ENCODE measurements around the gene MOB2. TPM values are rescaled to one million over a fixed set of nuclear protein-coding genes. Genes with fewer than 3 reads are reported as not detected.

The MOB2 gene
- total and polyA plus RNA-seq, 7 experiments from 2014 or later = 37.6 to 59.8 (median 51.2) TPM

GRCh38 chr11:1461826-1462697, 24.5 kb downstream of the MOB2 start:
- no peak overlapping the region for H3K4me3 Mint-ChIP-seq
- Histone ChIP-seq H3K4me3 (ENCODE audit: low read length) (no peak overlapping the region), H3K27me3 (ENCODE audit: control insufficient read depth in 2 of 2, insufficient read depth in 2 of 2, low read length in 2 of 2) (no peaks in the 10 kb centered on the region), H3K4me1 (ENCODE audit: control insufficient read depth in 2 of 2, insufficient read depth in 2 of 2, low read length in 2 of 2) (no peaks in the 10 kb centered on the region), H3K9me3 (ENCODE audit: control insufficient read depth in 2 of 3, low read length in 3 of 3) (peaks cover 0 to 5% (median 0%) of the 10 kb centered on the region in 3 experiments), H3K27ac (ENCODE audit: low read depth, low read length) (no peak overlapping the region), H3K36me3 (ENCODE audit: control insufficient read depth in 2 of 3, insufficient read depth in 3 of 3, low read length in 3 of 3) (no peaks in the 10 kb centered on the region)
- peaks cover 1 to 16% (median 8%) of the 10 kb centered on the region in 5 donors for H3K36me3 Mint-ChIP-seq
- peaks cover 0 to 3% (median 0%) of the 10 kb centered on the region in 7 donors for H3K4me1 Mint-ChIP-seq
- intact Hi-C loops (cut with micrococcal nuclease) = no loop called here
- H3K27me3 Mint-ChIP-seq = no peaks in the 10 kb centered on the region
- DNase-seq (no peak), ATAC-seq (no peak)
- CTCF ChIA-PET = interaction anchor here (0.8 kb wide), 2 partner anchors 25 to 113 kb away, joined by 3 to 4 read pairs; no protein-coding TSS in a partner anchor
- no peak overlapping the region for H3K27ac Mint-ChIP-seq
- peaks cover 0 to 3% (median 0%) of the 10 kb centered on the region in 11 donors for H3K9me3 Mint-ChIP-seq
- POLR2A ChIA-PET = no interaction called here

- H3K36me3 Mint-ChIP-seq = peaks cover 0 to 10% (median 6%) of the 10 kb centered on the region in 5 donors
- ChIA-PET POLR2A (no interaction called here), CTCF (interaction anchor here (0.8 kb wide), 1 partner anchor 24 kb away, joined by 4 read pairs; no protein-coding TSS in a partner anchor)
- H3K4me1 ChIP-seq (ENCODE audit: control insufficient read depth in 2 of 2, insufficient read depth in 2 of 2, low read length in 2 of 2) = no peaks in the 10 kb centered on the region
- no peak for DNase-seq
- H3K27ac ChIP-seq (ENCODE audit: low read depth, low read length) = no peak overlapping the region
- no peak overlapping the region for H3K27ac Mint-ChIP-seq
- peaks cover 0 to 5% (median 0%) of the 10 kb centered on the region in 3 experiments for H3K9me3 ChIP-seq (ENCODE audit: control insufficient read depth in 2 of 3, low read length in 3 of 3)
- H3K4me1 Mint-ChIP-seq = peaks cover 0 to 3% (median 0%) of the 10 kb centered on the region in 7 donors
- ATAC-seq = no peak
- intact Hi-C loops (cut with micrococcal nuclease) = no loop called here
- no peak overlapping the region for H3K4me3 ChIP-seq (ENCODE audit: low read length)
- no peaks in the 10 kb centered on the region for H3K27me3 ChIP-seq (ENCODE audit: control insufficient read depth in 2 of 2, insufficient read depth in 2 of 2, low read length in 2 of 2)
- peaks cover 0 to 3% (median 0%) of the 10 kb centered on the region in 11 donors for H3K9me3 Mint-ChIP-seq
- H3K36me3 ChIP-seq (ENCODE audit: control insufficient read depth in 2 of 3, insufficient read depth in 3 of 3, low read length in 3 of 3) = no peaks in the 10 kb centered on the region
- H3K4me3 Mint-ChIP-seq = no peak overlapping the region
- H3K27me3 Mint-ChIP-seq = no peaks in the 10 kb centered on the region
Observed at GRCh38 chr11:1460986-1461825, 25.4 kb downstream of the MOB2 start.

- Mint-ChIP-seq H3K4me3 (no peak overlapping the region), H3K27ac (no peak overlapping the region), H3K27me3 (no peaks in the 10 kb centered on the region), H3K36me3 (peaks cover 0 to 6% (median 1%) of the 10 kb centered on the region in 5 donors), H3K4me1 (peaks cover 0 to 3% (median 0%) of the 10 kb centered on the region in 7 donors), H3K9me3 (no peaks in the 10 kb centered on the region)
- no peaks in the 10 kb centered on the region for H3K4me1 ChIP-seq (ENCODE audit: control insufficient read depth in 2 of 2, insufficient read depth in 2 of 2, low read length in 2 of 2)
- H3K36me3 ChIP-seq (ENCODE audit: control insufficient read depth in 2 of 3, insufficient read depth in 3 of 3, low read length in 3 of 3) = no peaks in the 10 kb centered on the region
- peaks cover 0 to 5% (median 0%) of the 10 kb centered on the region in 3 experiments for H3K9me3 ChIP-seq (ENCODE audit: control insufficient read depth in 2 of 3, low read length in 3 of 3)
- H3K4me3 ChIP-seq (ENCODE audit: low read length) = no peak overlapping the region
- CTCF ChIA-PET = no interaction called here
- ATAC-seq (no peak), DNase-seq (no peak)
- POLR2A ChIA-PET = no interaction called here
- intact Hi-C loops (cut with micrococcal nuclease) = no loop called here
- no peaks in the 10 kb centered on the region for H3K27me3 ChIP-seq (ENCODE audit: control insufficient read depth in 2 of 2, insufficient read depth in 2 of 2, low read length in 2 of 2)
- no peak overlapping the region for H3K27ac ChIP-seq (ENCODE audit: low read depth, low read length)
Observed at GRCh38 chr11:1460396-1460985, 26.1 kb downstream of the MOB2 start.

- Histone ChIP-seq H3K9me3 (ENCODE audit: control insufficient read depth in 2 of 3, low read length in 3 of 3) (peaks cover 0 to 5% (median 0%) of the 10 kb centered on the region in 3 experiments), H3K4me3 (ENCODE audit: low read length) (no peak overlapping the region), H3K27me3 (ENCODE audit: control insufficient read depth in 2 of 2, insufficient read depth in 2 of 2, low read length in 2 of 2) (no peaks in the 10 kb centered on the region), H3K4me1 (ENCODE audit: control insufficient read depth in 2 of 2, insufficient read depth in 2 of 2, low read length in 2 of 2) (no peaks in the 10 kb centered on the region), H3K27ac (ENCODE audit: low read depth, low read length) (no peak overlapping the region), H3K36me3 (ENCODE audit: control insufficient read depth in 2 of 3, insufficient read depth in 3 of 3, low read length in 3 of 3) (no peaks in the 10 kb centered on the region)
- intact Hi-C loops (cut with micrococcal nuclease) = no loop called here
- Mint-ChIP-seq H3K4me1 (peaks cover 0 to 3% (median 0%) of the 10 kb centered on the region in 7 donors), H3K36me3 (no peaks in the 10 kb centered on the region), H3K9me3 (no peaks in the 10 kb centered on the region), H3K27me3 (no peaks in the 10 kb centered on the region), H3K27ac (no peak overlapping the region), H3K4me3 (no peak overlapping the region)
- CTCF ChIA-PET = no interaction called here
- ATAC-seq (no peak), DNase-seq (no peak)
- POLR2A ChIA-PET = no interaction called here
Observed at GRCh38 chr11:1459764-1460395, 26.7 kb downstream of the MOB2 start.

GRCh38 chr11:1459219-1459575, 27.4 kb downstream of the MOB2 start:
- CTCF ChIA-PET = interaction anchor here (1.1 kb wide), 1 partner anchor 56 kb away, joined by 3 read pairs; no protein-coding TSS in a partner anchor
- Histone ChIP-seq H3K36me3 (ENCODE audit: control insufficient read depth in 2 of 3, insufficient read depth in 3 of 3, low read length in 3 of 3) (no peaks in the 10 kb centered on the region), H3K9me3 (ENCODE audit: control insufficient read depth in 2 of 3, low read length in 3 of 3) (no peaks in the 10 kb centered on the region), H3K4me1 (ENCODE audit: control insufficient read depth in 2 of 2, insufficient read depth in 2 of 2, low read length in 2 of 2) (no peaks in the 10 kb centered on the region), H3K27me3 (ENCODE audit: control insufficient read depth in 2 of 2, insufficient read depth in 2 of 2, low read length in 2 of 2) (no peaks in the 10 kb centered on the region), H3K27ac (ENCODE audit: low read depth, low read length) (no peak overlapping the region), H3K4me3 (ENCODE audit: low read length) (no peak overlapping the region)
- POLR2A ChIA-PET = no interaction called here
- H3K36me3 Mint-ChIP-seq = no peaks in the 10 kb centered on the region
- H3K4me1 Mint-ChIP-seq = peaks cover 0 to 3% (median 0%) of the 10 kb centered on the region in 7 donors
- intact Hi-C loops (cut with micrococcal nuclease) = no loop called here
- no peaks in the 10 kb centered on the region for H3K9me3 Mint-ChIP-seq
- no peak overlapping the region for H3K4me3 Mint-ChIP-seq
- H3K27ac Mint-ChIP-seq = no peak overlapping the region
- DNase-seq = no peak
- H3K27me3 Mint-ChIP-seq = no peaks in the 10 kb centered on the region
- no peak for ATAC-seq
